ENCODE results near the gene SLC44A1.

GRCh38 chr9:105437704-105438103 is 193.3 kb downstream of the SLC44A1 start:
- TF ChIP-seq, protein P1, sequence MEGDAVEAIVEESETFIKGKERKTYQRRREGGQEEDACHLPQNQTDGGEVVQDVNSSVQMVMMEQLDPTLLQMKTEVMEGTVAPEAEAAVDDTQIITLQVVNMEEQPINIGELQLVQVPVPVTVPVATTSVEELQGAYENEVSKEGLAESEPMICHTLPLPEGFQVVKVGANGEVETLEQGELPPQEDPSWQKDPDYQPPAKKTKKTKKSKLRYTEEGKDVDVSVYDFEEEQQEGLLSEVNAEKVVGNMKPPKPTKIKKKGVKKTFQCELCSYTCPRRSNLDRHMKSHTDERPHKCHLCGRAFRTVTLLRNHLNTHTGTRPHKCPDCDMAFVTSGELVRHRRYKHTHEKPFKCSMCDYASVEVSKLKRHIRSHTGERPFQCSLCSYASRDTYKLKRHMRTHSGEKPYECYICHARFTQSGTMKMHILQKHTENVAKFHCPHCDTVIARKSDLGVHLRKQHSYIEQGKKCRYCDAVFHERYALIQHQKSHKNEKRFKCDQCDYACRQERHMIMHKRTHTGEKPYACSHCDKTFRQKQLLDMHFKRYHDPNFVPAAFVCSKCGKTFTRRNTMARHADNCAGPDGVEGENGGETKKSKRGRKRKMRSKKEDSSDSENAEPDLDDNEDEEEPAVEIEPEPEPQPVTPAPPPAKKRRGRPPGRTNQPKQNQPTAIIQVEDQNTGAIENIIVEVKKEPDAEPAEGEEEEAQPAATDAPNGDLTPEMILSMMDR (IDR thresholded peaks at IDR 0.05): no peak
- no peak for TF ChIP-seq POLR2A (IDR thresholded peaks at IDR 0.05)

All from adrenal gland (tissue), 5 donors.